ENCODE measurements around the gene DNAH6.
"Not testable (repeated sequence)": the region's sequence is repeated elsewhere in the genome, so short reads cannot be mapped to it uniquely, and the experiment has no call there.

DNA sequence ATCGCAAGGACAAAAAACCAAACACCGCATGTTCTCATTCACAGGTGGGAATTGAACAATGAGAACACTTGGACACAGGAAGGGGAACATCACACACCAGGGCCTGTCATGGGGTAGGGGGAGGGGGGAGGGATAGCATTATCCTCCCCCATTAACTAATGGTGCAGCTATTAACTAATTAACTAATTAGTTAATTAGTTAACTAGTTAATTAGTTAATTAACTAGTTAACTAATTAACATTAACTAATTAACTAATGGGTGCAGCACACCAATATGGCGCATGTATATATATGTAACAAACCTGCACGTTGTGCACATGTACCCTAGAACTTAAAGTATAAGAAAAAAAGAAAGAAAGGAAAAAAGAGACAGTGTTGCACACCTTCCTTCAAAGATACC is 352.0 kb downstream of the DNAH6 start:
- TF ChIP-seq, protein P1, sequence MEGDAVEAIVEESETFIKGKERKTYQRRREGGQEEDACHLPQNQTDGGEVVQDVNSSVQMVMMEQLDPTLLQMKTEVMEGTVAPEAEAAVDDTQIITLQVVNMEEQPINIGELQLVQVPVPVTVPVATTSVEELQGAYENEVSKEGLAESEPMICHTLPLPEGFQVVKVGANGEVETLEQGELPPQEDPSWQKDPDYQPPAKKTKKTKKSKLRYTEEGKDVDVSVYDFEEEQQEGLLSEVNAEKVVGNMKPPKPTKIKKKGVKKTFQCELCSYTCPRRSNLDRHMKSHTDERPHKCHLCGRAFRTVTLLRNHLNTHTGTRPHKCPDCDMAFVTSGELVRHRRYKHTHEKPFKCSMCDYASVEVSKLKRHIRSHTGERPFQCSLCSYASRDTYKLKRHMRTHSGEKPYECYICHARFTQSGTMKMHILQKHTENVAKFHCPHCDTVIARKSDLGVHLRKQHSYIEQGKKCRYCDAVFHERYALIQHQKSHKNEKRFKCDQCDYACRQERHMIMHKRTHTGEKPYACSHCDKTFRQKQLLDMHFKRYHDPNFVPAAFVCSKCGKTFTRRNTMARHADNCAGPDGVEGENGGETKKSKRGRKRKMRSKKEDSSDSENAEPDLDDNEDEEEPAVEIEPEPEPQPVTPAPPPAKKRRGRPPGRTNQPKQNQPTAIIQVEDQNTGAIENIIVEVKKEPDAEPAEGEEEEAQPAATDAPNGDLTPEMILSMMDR (IDR thresholded peaks at IDR 0.05; ENCODE audit: borderline replicate concordance, extremely low read depth, low read length, poor library complexity, severe bottlenecking): not testable (repeated sequence)
- not testable (repeated sequence) for TF ChIP-seq EZH2 (IDR thresholded peaks at IDR 0.05; ENCODE audit: borderline replicate concordance, low read depth, low read length, severe bottlenecking)

Data from DND-41 (cell line).